ENCODE results near the gene SUPT20H.

Gene SUPT20H

GRCh38 chr13:37058910-37059847, at the start of gene SUPT20H:
TSS of gene SUPT20H (minus strand) at chr13:37059688. CDS start at chr13:37051490, 8,198 bp downstream.
- DNase-seq = peak; percentile 39 to 94 (median 87)

- DNase-seq = peak in 1 of 56 donors; percentile 8
These were observed 49.7 kb upstream of the SUPT20H start for GRCh38 chr13:37109051-37109678.

GRCh38 chr13:37107868-37108267, 48.4 kb upstream of the SUPT20H start:
- DNase-seq = no peak

GRCh38 chr13:37107456-37107855, 48.0 kb upstream of the SUPT20H start:
- no peak for DNase-seq

- no peak for DNase-seq
These were observed 47.2 kb upstream of the SUPT20H start for GRCh38 chr13:37106642-37107041.

GRCh38 chr13:37105251-37105714, 45.8 kb upstream of the SUPT20H start, which contains the start of gene CSNK1A1L:
TSS of gene CSNK1A1L (minus strand) at chr13:37105664. CDS start at chr13:37105256, 408 bp downstream.
- no peak for DNase-seq

- DNase-seq = no peak
These were observed 43.4 kb upstream of the SUPT20H start for GRCh38 chr13:37102896-37103295.

- DNase-seq = no peak
These were observed 41.7 kb upstream of the SUPT20H start for GRCh38 chr13:37101201-37101600.

- no peak for DNase-seq
These were observed 41.2 kb upstream of the SUPT20H start for GRCh38 chr13:37100731-37101130.

GRCh38 chr13:37097076-37097475, 37.6 kb upstream of the SUPT20H start:
- DNase-seq = no peak

GRCh38 chr13:37094840-37095239, 35.4 kb upstream of the SUPT20H start:
- DNase-seq = no peak

- DNase-seq = no peak
These were observed 34.6 kb upstream of the SUPT20H start for GRCh38 chr13:37094099-37094498.

- DNase-seq = no peak
These were observed 32.3 kb upstream of the SUPT20H start for GRCh38 chr13:37091835-37092234.

- no peak for DNase-seq
These were observed 31.4 kb upstream of the SUPT20H start for GRCh38 chr13:37090912-37091311.

- no peak for DNase-seq
These were observed 30.0 kb upstream of the SUPT20H start for GRCh38 chr13:37089495-37089894.

- no peak for DNase-seq
These were observed 28.0 kb upstream of the SUPT20H start for GRCh38 chr13:37087486-37087885.

- no peak for DNase-seq
These were observed 26.1 kb upstream of the SUPT20H start for GRCh38 chr13:37085606-37086005.

- no peak for DNase-seq
These were observed 17.3 kb upstream of the SUPT20H start for GRCh38 chr13:37076818-37077217.

- no peak for DNase-seq
These were observed 15.7 kb upstream of the SUPT20H start for GRCh38 chr13:37075164-37075563.

- DNase-seq = no peak
These were observed 15.2 kb upstream of the SUPT20H start for GRCh38 chr13:37074703-37075102.

GRCh38 chr13:37072024-37072423, 12.5 kb upstream of the SUPT20H start:
- DNase-seq = no peak

- peak in 2 of 56 donors; percentile 10 to 16 for DNase-seq
These were observed 11.5 kb upstream of the SUPT20H start for GRCh38 chr13:37070956-37071355.

All from nucleus accumbens (tissue), 56 donors.